OCI-LY3 (cell line): ENCODE measurements around the gene ARID3A.

Source experiments
- CTCF ChIP-seq: fragments of 200-600, 300-600 bp; sonication (generic); IDR thresholded peaks from 2 replicates; pipeline ENCODE4 v1.5.1; 2014; ENCODE audit warnings: antibody characterized with exemption, low read length, low read depth
- EZH2phosphoT487 ChIP-seq: fragments of 200-600 bp; shearing (Covaris generic); IDR thresholded peaks from 2 replicates; pipeline ENCODE4 v1.6.1; 2018; ENCODE audit warnings: antibody characterized with exemption, mixed run types, low read depth

GRCh38 chr19:980133-980998 is 54.5 kb downstream of the ARID3A start:
- no peak for TF ChIP-seq CTCF
- TF ChIP-seq EZH2phosphoT487, result no peak
